ENCODE measurements around the gene CCDC197.

Gene CCDC197

GRCh38 chr14:93978735-93979134 lies 18.4 kb upstream of the CCDC197 start:
- ChIA-PET POLR2A (interaction anchor here (0.5 to 2.8 kb wide), 5 partner anchors 12 to 23 kb away, joined by 3 to 18 read pairs (median 3); no protein-coding TSS in a partner anchor), CTCF (interaction anchor here (0.8 to 17.2 kb wide), 11 partner anchors 9 to 58 kb away, joined by 3 to 212 read pairs (median 5); partner anchors contain the start of gene CCDC197)
- no peak for TF ChIP-seq CTCF (IDR thresholded peaks at IDR 0.05; ENCODE audit: control extremely low read depth, extremely low read depth, low read depth, missing control alignments)
- DNase-seq (ENCODE audit: extremely low spot score) = no peak

GRCh38 chr14:93980456-93981201 lies 16.5 kb upstream of the CCDC197 start:
- ChIA-PET POLR2A (no interaction called here), CTCF (interaction anchor here (0.6 to 17.2 kb wide), 5 partner anchors 7 to 41 kb away, joined by 3 to 212 read pairs (median 55); partner anchors contain the start of genes ASB2 and CCDC197)
- DNase-seq (ENCODE audit: extremely low spot score) = no peak
- TF ChIP-seq CTCF (IDR thresholded peaks at IDR 0.05; ENCODE audit: control extremely low read depth, extremely low read depth, low read depth, missing control alignments) = no peak

- no peak for TF ChIP-seq CTCF (IDR thresholded peaks at IDR 0.05; ENCODE audit: control extremely low read depth, extremely low read depth, low read depth, missing control alignments)
- ChIA-PET POLR2A (interaction anchor here (1.0 to 1.6 kb wide), 3 partner anchors 17 to 23 kb away, joined by 3 to 4 read pairs (median 3); no protein-coding TSS in a partner anchor), CTCF (interaction anchor here (0.6 to 17.2 kb wide), 10 partner anchors 8 to 155 kb away, joined by 3 to 212 read pairs (median 9); partner anchors contain the start of genes ASB2 and CCDC197)
- no peak for DNase-seq (ENCODE audit: extremely low spot score)
Measured at GRCh38 chr14:93981316-93982229, 15.5 kb upstream of the CCDC197 start.

- ChIA-PET POLR2A (interaction anchor here (1.0 to 1.6 kb wide), 3 partner anchors 17 to 24 kb away, joined by 3 to 4 read pairs (median 3); no protein-coding TSS in a partner anchor), CTCF (interaction anchor here (0.7 to 17.2 kb wide), 11 partner anchors 9 to 154 kb away, joined by 3 to 212 read pairs (median 9); partner anchors contain the start of genes ASB2 and CCDC197)
- TF ChIP-seq CTCF (IDR thresholded peaks at IDR 0.05; ENCODE audit: control extremely low read depth, extremely low read depth, low read depth, missing control alignments) = no peak
- DNase-seq (ENCODE audit: extremely low spot score) = no peak
Measured at GRCh38 chr14:93982230-93983007, 14.7 kb upstream of the CCDC197 start.

GRCh38 chr14:93984070-93984469 lies 13.0 kb upstream of the CCDC197 start:
- ChIA-PET POLR2A (no interaction called here), CTCF (interaction anchor here (1.0 to 17.2 kb wide), 10 partner anchors 10 to 153 kb away, joined by 3 to 212 read pairs (median 9); partner anchors contain the start of genes ASB2 and CCDC197)
- DNase-seq (ENCODE audit: extremely low spot score) = no peak
- no peak for TF ChIP-seq CTCF (IDR thresholded peaks at IDR 0.05; ENCODE audit: control extremely low read depth, extremely low read depth, low read depth, missing control alignments)
